Adrenal gland (tissue), 12 donors: ENCODE measurements around the gene MICOS13. TPM values are rescaled to one million over a fixed set of nuclear protein-coding genes. Genes with fewer than 3 reads are reported as not detected.

Experiments used
- DNase-seq, 7 donors: peaks; one replicate each; pipeline ENCODE4 v3.0.0-alpha.2; 2019 to 2020
- H3K27ac ChIP-seq, 5 donors: fragments of 200-600 bp; sonication (generic) in 4 of 5; 1 replicate in 3 of 5; 2 replicates in 2 of 5; pipeline versions ENCODE4 v1.5.1 to v1.8.0; 2016 to 2020; ENCODE audit warnings: mild to moderate bottlenecking in 1 of 5
- H3K27me3 ChIP-seq: fragments of 200-600 bp; 2 replicates; pipeline ENCODE4 v1.8.0; 2021
- H3K36me3 ChIP-seq, 2 donors: fragments of 200-600 bp; replicated peaks in 1 of 2; 1 replicate in 1 of 2; 2 replicates in 1 of 2; pipeline versions ENCODE4 v1.5.1 to v1.8.0; 2018 to 2022
- H3K4me1 ChIP-seq, 2 donors: fragments of 200-600 bp; replicated peaks in 1 of 2; 1 replicate in 1 of 2; 2 replicates in 1 of 2; pipeline versions ENCODE4 v1.5.1 to v1.8.0; 2018 to 2021
- H3K4me3 ChIP-seq, 4 donors: fragments of 200-600 bp; sonication (generic) in 3 of 4; one replicate each; pipeline ENCODE4 v1.5.1; 2016 to 2018
- H3K9me3 ChIP-seq, 3 donors: fragments of 200-600 bp; sonication (generic) in 1 of 3; replicated peaks in 1 of 3; 1 replicate in 2 of 3; 2 replicates in 1 of 3; pipeline versions ENCODE4 v1.5.1 to v1.8.0; 2016 to 2021
- CTCF ChIP-seq, 6 experiments: fragments of 450-650 bp in 4 of 6; fragments of 200-600 bp in 2 of 6; sonication (generic) in 1 of 6; IDR thresholded peaks; 1 replicate in 5 of 6; 2 replicates in 1 of 6; pipeline versions ENCODE4 v1.5.1 to v1.8.0; 2016 to 2021; ENCODE audit warnings: antibody characterized with exemption in 6 of 6, mild to moderate bottlenecking in 2 of 6, moderate library complexity in 1 of 6
- POLR2A ChIP-seq, 2 donors: fragments of 450-650 bp; IDR thresholded peaks; one replicate each; pipeline ENCODE4 v1.6.1; 2017; ENCODE audit warnings: antibody characterized with exemption in 2 of 2, mild to moderate bottlenecking in 2 of 2, moderate library complexity in 1 of 2
- WGBS, 4 donors: extraction: QIAGEN DNeasy Blood & Tissue Kit in 2 of 4; methylation state at CpG; one replicate each; pipeline versions ENCODE4 v1.1.5 to v1.1.7; 2013 to 2017; 5-methylcytosine and 5-hydroxymethylcytosine counted together
- intact Hi-C, 2 donors: fragments of 100-400 bp; cut with DNase I; formaldehyde crosslinking; loops; one replicate each; pipeline versions ENCODE4 v1.14.1 to v1.15.0; 2022 to 2023
- polyA plus RNA-seq, 3 donors: library from polyadenylated mRNA; stranded (reverse); fragments of 200-250 nt in 2 of 3; fragments of 350-450 nt in 1 of 3; fragmentation: Illumina TruSeq in 1 of 3; extraction: RNeasy Lipid Tissue Mini Kit (QIAGEN cat#74804) in 1 of 3; gene quantifications; one replicate each; pipeline ENCODE4 v1.2.3, GENCODE V29; 2013 to 2014
- total RNA-seq, 9 donors: library from RNA; depleted of rRNA in 4 of 9; stranded (reverse); fragments of >200 nt in 4 of 9; fragments of 120-200 nt in 1 of 9; fragmentation: NEBNext Ultra II Directional in 1 of 9; extraction: Animal tissue kit (Norgen Biotek cat#: 25700) in 1 of 9; gene quantifications; one replicate each; pipeline versions ENCODE4 v1.1.0 to v1.2.4, GENCODE V29; 2013 to 2023
- donor health status: healthy with polysubstance abuse.
- donor health status: Bipolar disorder and iron deficiency.
- donor health status: DM: yes; HTN: yes; CAD: no.
- donor health status: DM: no; HTN: no; CAD: no.
- donor health status: DM: no; HTN: no; CAD: no.
- donor health status: DM: yes; HTN: yes; CAD: no.

MICOS13 gene
- total and polyA plus RNA-seq, 12 donors, result 23.4 to 211 (median 66.2) TPM

GRCh38 chr19:5696196-5697021 lies 16.1 kb upstream of the MICOS13 start:
- Histone ChIP-seq H3K4me3 (no peak overlapping the region), H3K9me3 (no peaks in the 10 kb centered on the region), H3K4me1 (peaks cover 14 to 28% of the 10 kb centered on the region in 2 donors), H3K36me3 (peaks cover 0 to 85% of the 10 kb centered on the region in 2 donors), H3K27ac (peak overlapping the region in 3 of 5 donors; percentile 54 to 86 (median 82)), H3K27me3 (no peaks in the 10 kb centered on the region)
- TF ChIP-seq CTCF (IDR thresholded peaks at IDR 0.05), result no peak
- no peak for TF ChIP-seq POLR2A (IDR thresholded peaks at IDR 0.05)
- DNase-seq, result peak in 4 of 7 donors; percentile 37 to 65 (median 44)
- intact Hi-C loops, result no loop called here
- WGBS, 4 donors, result 73 to 86% (median 76%) methylated on average over 7 to 42 of the region's 42 CpGs

DNA sequence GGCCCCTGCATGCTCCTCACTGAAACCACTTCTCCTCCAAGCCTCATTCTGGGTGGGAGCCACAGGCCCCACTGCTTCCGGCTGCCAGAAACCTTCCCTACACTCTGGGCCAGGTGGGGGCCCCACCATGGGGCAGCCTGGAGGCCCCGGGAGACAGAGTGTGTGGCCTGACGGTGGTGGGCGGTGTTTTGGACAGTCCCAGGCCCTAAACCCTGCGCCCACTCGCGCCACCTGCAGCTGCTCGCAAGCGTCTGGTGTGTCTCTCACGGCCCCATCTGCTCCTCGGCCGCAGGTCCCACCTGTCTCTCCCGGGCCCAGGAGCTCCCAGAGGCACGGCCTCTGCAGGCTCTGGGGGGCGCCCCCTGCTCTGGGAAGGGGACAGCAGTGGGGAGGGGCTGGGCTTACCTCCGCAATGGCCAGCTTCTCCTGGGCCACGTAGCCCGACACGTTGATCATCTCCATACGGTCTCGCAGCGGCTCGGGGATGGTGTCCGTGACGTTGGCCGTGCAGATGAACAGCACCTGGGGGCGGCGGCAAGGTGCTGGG lies 15.4 kb upstream of the MICOS13 start:
- Histone ChIP-seq H3K9me3 (no peaks in the 10 kb centered on the region), H3K4me3 (no peak overlapping the region), H3K4me1 (peaks cover 14 to 29% of the 10 kb centered on the region in 2 donors), H3K36me3 (peaks cover 0 to 81% of the 10 kb centered on the region in 2 donors), H3K27me3 (no peaks in the 10 kb centered on the region), H3K27ac (peak overlapping the region in 2 of 5 donors; percentile 34 to 90)
- DNase-seq, result no peak
- TF ChIP-seq CTCF (IDR thresholded peaks at IDR 0.05) (no peak), POLR2A (IDR thresholded peaks at IDR 0.05) (no peak)
- intact Hi-C loops, result no loop called here
- WGBS, 4 donors, result 17 to 83% (median 81%) methylated on average over 1 to 28 of the region's 28 CpGs

DNA sequence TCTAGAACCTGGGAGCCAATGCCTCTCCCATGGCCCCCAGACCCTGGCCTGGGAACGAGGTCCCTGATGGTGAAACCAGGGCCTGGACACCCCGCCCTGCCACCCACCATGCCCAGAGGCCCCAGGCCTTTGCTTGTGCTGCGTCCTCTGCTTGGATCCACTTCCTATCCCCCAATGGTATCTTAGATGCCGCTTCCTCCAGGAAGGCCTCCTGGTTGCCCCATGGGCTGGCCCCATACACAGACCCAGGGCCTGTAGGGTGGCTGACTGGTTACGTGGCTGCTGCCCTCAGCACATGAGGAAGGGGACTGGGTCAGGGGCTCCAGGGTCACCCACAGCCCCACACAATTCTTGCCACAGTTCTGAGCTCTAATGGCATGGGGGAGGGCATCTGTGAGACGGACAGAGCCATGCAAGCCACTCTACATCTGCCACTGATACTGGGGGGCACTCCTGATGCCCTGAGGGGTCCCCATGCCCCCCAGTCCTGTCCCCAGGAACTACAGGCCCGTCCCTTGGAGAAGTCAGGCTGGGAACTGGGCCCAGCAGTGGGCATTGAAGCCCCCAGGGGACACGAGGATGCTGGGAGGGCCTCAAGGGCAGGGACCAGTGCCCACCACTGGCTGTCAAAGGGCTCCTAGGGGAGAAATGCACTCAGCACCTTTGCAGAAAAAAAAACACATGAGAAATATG lies 14.8 kb upstream of the MICOS13 start:
- intact Hi-C loops, result no loop called here
- Histone ChIP-seq H3K36me3 (peaks cover 0 to 74% of the 10 kb centered on the region in 2 donors), H3K27ac (peak overlapping the region in 2 of 5 donors; percentile 34 to 90), H3K9me3 (no peaks in the 10 kb centered on the region), H3K4me1 (peaks cover 14 to 29% of the 10 kb centered on the region in 2 donors), H3K4me3 (no peak overlapping the region), H3K27me3 (no peaks in the 10 kb centered on the region)
- no peak for TF ChIP-seq CTCF (IDR thresholded peaks at IDR 0.05)
- TF ChIP-seq POLR2A (IDR thresholded peaks at IDR 0.05), result no peak
- 83 to 87% (median 85%) methylated on average over 2 to 8 of the region's 8 CpGs for WGBS, 4 donors
- DNase-seq, result peak in 1 of 7 donors; percentile 23
